Ishikawa (cell line): ENCODE results near the gene HMOX1.

Experiments used
- CEBPB ChIP-seq: IDR thresholded peaks from 2 replicates; pipeline ENCODE4 v1.6.1; 2012
- CREB1 ChIP-seq: IDR thresholded peaks from 2 replicates; pipeline ENCODE4 v1.6.1; 2012; ENCODE audit warnings: low read depth
- EGR1 ChIP-seq: IDR thresholded peaks from 2 replicates; pipeline ENCODE4 v1.6.1; 2012
- EP300 ChIP-seq: IDR thresholded peaks from 2 replicates; pipeline ENCODE4 v1.6.1; 2012; ENCODE audit warnings: borderline replicate concordance
- FOXM1 ChIP-seq: IDR thresholded peaks from 2 replicates; pipeline ENCODE4 v1.6.1; 2012; ENCODE audit warnings: low read depth, borderline replicate concordance
- MAX ChIP-seq: IDR thresholded peaks from 2 replicates; pipeline ENCODE4 v1.6.1; 2012
- NFIC ChIP-seq: IDR thresholded peaks from 2 replicates; pipeline ENCODE4 v1.6.1; 2012
- RAD21 ChIP-seq: IDR thresholded peaks from 2 replicates; pipeline ENCODE4 v1.6.1; 2012; ENCODE audit warnings: low read depth
- REST ChIP-seq: IDR thresholded peaks from 2 replicates; pipeline ENCODE4 v1.6.1; 2012; ENCODE audit warnings: low read depth, mild to moderate bottlenecking
- TAF1 ChIP-seq: IDR thresholded peaks from 2 replicates; pipeline ENCODE4 v1.6.1; 2012; ENCODE audit warnings: low read depth, mild to moderate bottlenecking
- TCF12 ChIP-seq: IDR thresholded peaks from 2 replicates; pipeline ENCODE4 v1.6.1; 2012; ENCODE audit warnings: low read depth
- TEAD4 ChIP-seq: IDR thresholded peaks from 2 replicates; pipeline ENCODE4 v1.6.1; 2012
- USF1 ChIP-seq: IDR thresholded peaks from 2 replicates; pipeline ENCODE4 v1.6.1; 2012
- YY1 ChIP-seq: IDR thresholded peaks from 2 replicates; pipeline ENCODE4 v1.6.1; 2012; ENCODE audit warnings: low read depth
- ZBTB7A ChIP-seq: IDR thresholded peaks from 2 replicates; pipeline ENCODE4 v1.6.1; 2012; ENCODE audit warnings: low read depth

HMOX1 gene

GRCh38 chr22:35376728-35377472 is 4.0 kb upstream of the HMOX1 start:
- peak; percentile 98 for TF ChIP-seq CEBPB
- no peak for TF ChIP-seq REST
- no peak for TF ChIP-seq TAF1
- no peak for TF ChIP-seq NFIC
- TF ChIP-seq YY1 = 0 out of 2 replicates have a peak, but pooled peaks have one; percentile 29
- TF ChIP-seq FOXM1 = peak; percentile 42; the same call in 1 of the 2 replicates
- peak; percentile 88 for TF ChIP-seq TEAD4
- no peak; the same call in 1 of the 2 replicates for TF ChIP-seq RAD21
- peak; percentile 95 for TF ChIP-seq TCF12
- peak; percentile 97 for TF ChIP-seq EGR1
- TF ChIP-seq USF1 = peak; percentile 55; the same call in 1 of the 2 replicates
- TF ChIP-seq EP300 = no peak; the same call in 1 of the 2 replicates
- no peak for TF ChIP-seq CREB1
- TF ChIP-seq ZBTB7A = no peak; the same call in 1 of the 2 replicates
- TF ChIP-seq MAX = peak; percentile 98

- TF ChIP-seq NFIC (no peak), TAF1 (no peak), CREB1 (no peak)
These were observed 3.2 kb upstream of the HMOX1 start for GRCh38 chr22:35377735-35378134.

- TF ChIP-seq FOXM1 (no peak), TEAD4 (no peak)
These were observed 2.3 kb upstream of the HMOX1 start for GRCh38 chr22:35378621-35379020.

GRCh38 chr22:35379146-35379993 is 1.5 kb upstream of the HMOX1 start:
- TF ChIP-seq TCF12 = no peak
- no peak for TF ChIP-seq MAX
- TF ChIP-seq CEBPB = no peak
- no peak for TF ChIP-seq CREB1
- TF ChIP-seq EP300 = no peak

GRCh38 chr22:35380013-35380412 is 883 bp upstream of the HMOX1 start:
- TF ChIP-seq CREB1 (no peak), YY1 (no peak), NFIC (no peak), TEAD4 (no peak), USF1 (no peak), EGR1 (no peak), RAD21 (no peak), EP300 (no peak), FOXM1 (no peak), TAF1 (no peak), MAX (no peak), TCF12 (no peak), REST (no peak), ZBTB7A (no peak), CEBPB (no peak)
